ENCODE data around the gene CD34. TPM values are rescaled to one million over a fixed set of nuclear protein-coding genes. Genes with fewer than 3 reads are reported as not detected.

Gene CD34
- total RNA-seq, 1 donor from 2014 or later, result 0.26 TPM

GRCh38 chr1:207913951-207914350 is 3.0 kb upstream of the CD34 start:
- Mint-ChIP-seq H3K9me3 (no peaks in the 10 kb centered on the region), H3K27me3 (ENCODE audit: low read depth) (peaks cover 47% of the 10 kb centered on the region), H3K4me1 (peaks cover 15% of the 10 kb centered on the region), H3K4me3 (no peak overlapping the region), H3K27ac (ENCODE audit: unreplicated experiment) (no peak overlapping the region), H3K36me3 (ENCODE audit: low read depth) (no peaks in the 10 kb centered on the region)
- no peak for DNase-seq (ENCODE audit: low read depth, low spot score)
- no peak for TF ChIP-seq CTCF (conservative IDR thresholded peaks at IDR 0.05)

DNA sequence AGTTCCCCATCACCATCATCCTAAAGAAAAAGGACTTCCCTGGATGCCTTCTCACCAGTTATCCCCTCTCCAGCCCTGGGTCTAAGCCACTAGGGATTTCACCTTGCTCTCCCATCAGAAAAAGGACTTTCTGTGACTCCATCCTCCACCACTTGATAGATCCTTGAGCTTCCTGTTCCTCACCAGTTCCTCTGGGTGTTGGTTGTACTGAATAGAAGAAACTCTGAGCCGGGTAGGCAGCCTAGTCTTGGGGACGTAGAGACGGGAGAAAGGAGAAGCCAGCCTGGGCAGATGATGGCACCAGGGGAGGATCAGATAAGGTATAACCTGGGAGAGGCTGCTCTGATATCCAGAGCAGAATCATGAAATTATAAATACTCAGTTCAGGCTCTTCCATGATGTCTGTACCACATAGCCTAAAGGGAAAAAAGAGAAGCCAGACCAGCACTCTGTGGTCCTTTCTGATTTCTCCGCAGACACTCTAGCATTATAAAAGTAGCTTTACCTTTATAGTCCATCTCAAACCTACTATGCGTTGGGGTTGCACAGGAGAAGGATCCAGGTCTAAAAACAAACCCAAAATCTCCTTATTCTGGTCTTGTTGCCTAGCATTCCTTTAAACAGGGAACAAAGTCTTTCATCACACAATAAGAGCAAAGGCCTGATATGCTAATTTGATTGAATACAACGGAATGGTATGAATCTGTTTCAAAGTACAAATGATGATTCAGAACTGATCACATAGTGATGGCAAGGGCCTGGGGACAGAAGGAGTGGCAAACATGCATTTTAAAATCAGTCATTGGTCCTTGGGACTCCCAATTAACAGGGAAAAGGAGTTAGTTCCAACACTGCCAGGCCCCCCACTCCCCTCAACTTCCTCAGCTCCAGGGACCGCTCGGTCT is 1.2 kb upstream of the CD34 start:
- Mint-ChIP-seq H3K36me3 (ENCODE audit: low read depth) (no peaks in the 10 kb centered on the region), H3K9me3 (no peaks in the 10 kb centered on the region), H3K27me3 (ENCODE audit: low read depth) (peaks cover 55% of the 10 kb centered on the region)

GRCh38 chr1:207909687-207910086 is 1.2 kb downstream of the CD34 start:
- H3K4me1 Mint-ChIP-seq, result peaks cover 15% of the 10 kb centered on the region
- no peaks in the 10 kb centered on the region for H3K9me3 Mint-ChIP-seq
- no peak for TF ChIP-seq CTCF (conservative IDR thresholded peaks at IDR 0.05)
- H3K27me3 Mint-ChIP-seq (ENCODE audit: low read depth), result peaks cover 55% of the 10 kb centered on the region
- no peaks in the 10 kb centered on the region for H3K36me3 Mint-ChIP-seq (ENCODE audit: low read depth)
- no peak overlapping the region for H3K27ac Mint-ChIP-seq (ENCODE audit: unreplicated experiment)
- peak overlapping the region; percentile 5 for H3K4me3 Mint-ChIP-seq
- DNase-seq (ENCODE audit: low read depth, low spot score), result no peak

More for the DNA sequence above, 1.2 kb upstream of the CD34 start:
- TF ChIP-seq CTCF (conservative IDR thresholded peaks at IDR 0.05), result no peak
- no peak for DNase-seq (ENCODE audit: low read depth, low spot score)
- H3K4me3 Mint-ChIP-seq, result peak overlapping the region; percentile 73
- peaks cover 15% of the 10 kb centered on the region for H3K4me1 Mint-ChIP-seq
- no peak overlapping the region for H3K27ac Mint-ChIP-seq (ENCODE audit: unreplicated experiment)

DNA sequence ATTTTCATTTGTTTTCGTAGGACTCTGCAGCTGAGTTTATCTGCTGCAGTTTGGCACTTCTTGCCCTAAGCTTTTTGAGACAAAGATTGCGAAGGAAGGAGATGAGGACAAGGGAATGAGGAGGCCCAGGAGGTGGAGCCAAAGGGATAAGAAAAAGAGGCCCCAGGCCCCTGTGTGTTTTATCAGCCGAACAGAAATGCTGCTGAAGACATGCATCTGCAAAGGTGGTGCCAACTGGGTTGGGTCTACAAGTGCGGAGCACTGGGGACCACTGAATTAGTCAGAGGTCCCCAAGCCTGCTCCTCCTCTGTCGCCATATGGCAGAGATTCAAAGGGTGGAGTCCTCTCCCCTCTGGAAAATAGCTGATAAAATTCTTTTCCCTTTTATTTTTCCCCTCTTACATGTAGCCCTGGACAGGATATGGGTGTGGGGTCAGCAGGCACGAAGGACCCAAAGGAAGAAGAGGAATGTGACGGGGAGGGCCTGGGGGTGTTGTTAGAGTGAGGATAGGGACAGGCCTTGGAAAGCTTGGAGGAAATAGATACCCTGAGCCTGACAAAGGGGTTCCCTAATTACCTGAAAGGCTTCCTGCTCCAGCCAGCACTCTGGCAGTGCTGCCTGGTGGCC is 2.7 kb downstream of the CD34 start:
- H3K27ac Mint-ChIP-seq (ENCODE audit: unreplicated experiment), result no peak overlapping the region
- H3K9me3 Mint-ChIP-seq, result no peaks in the 10 kb centered on the region
- H3K4me3 Mint-ChIP-seq, result no peak overlapping the region
- H3K27me3 Mint-ChIP-seq (ENCODE audit: low read depth), result peaks cover 47% of the 10 kb centered on the region
- no peaks in the 10 kb centered on the region for H3K36me3 Mint-ChIP-seq (ENCODE audit: low read depth)
- no peak for DNase-seq (ENCODE audit: low read depth, low spot score)
- no peak for TF ChIP-seq CTCF (conservative IDR thresholded peaks at IDR 0.05)
- peaks cover 16% of the 10 kb centered on the region for H3K4me1 Mint-ChIP-seq

DNA sequence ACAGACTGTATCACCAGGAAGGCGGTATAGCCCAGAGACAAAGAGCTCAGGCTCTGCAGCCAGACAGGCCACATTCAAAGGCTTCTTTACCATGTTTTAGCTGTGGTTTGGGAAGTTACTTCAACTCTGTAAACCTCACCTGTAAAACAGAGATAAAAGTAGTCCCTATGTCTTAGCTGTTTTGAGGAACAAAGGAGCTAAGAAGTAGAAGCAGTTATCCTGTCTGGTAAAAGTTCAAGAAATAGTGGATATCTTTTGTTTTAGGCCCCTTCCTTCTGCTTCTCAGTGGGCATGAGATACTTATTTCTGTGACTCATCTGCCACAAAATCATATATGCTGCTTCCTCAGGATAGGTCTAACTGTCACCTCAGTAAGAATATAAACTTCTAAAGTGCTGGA is 6.5 kb downstream of the CD34 start:
- Mint-ChIP-seq H3K27me3 (ENCODE audit: low read depth) (peaks cover 9% of the 10 kb centered on the region), H3K36me3 (ENCODE audit: low read depth) (no peaks in the 10 kb centered on the region), H3K4me3 (no peak overlapping the region), H3K27ac (ENCODE audit: unreplicated experiment) (no peak overlapping the region), H3K9me3 (no peaks in the 10 kb centered on the region), H3K4me1 (peaks cover 8% of the 10 kb centered on the region)
- no peak for TF ChIP-seq CTCF (conservative IDR thresholded peaks at IDR 0.05)
- DNase-seq (ENCODE audit: low read depth, low spot score), result no peak
